Measurements from ENCODE around the gene DEPP1.

DNA sequence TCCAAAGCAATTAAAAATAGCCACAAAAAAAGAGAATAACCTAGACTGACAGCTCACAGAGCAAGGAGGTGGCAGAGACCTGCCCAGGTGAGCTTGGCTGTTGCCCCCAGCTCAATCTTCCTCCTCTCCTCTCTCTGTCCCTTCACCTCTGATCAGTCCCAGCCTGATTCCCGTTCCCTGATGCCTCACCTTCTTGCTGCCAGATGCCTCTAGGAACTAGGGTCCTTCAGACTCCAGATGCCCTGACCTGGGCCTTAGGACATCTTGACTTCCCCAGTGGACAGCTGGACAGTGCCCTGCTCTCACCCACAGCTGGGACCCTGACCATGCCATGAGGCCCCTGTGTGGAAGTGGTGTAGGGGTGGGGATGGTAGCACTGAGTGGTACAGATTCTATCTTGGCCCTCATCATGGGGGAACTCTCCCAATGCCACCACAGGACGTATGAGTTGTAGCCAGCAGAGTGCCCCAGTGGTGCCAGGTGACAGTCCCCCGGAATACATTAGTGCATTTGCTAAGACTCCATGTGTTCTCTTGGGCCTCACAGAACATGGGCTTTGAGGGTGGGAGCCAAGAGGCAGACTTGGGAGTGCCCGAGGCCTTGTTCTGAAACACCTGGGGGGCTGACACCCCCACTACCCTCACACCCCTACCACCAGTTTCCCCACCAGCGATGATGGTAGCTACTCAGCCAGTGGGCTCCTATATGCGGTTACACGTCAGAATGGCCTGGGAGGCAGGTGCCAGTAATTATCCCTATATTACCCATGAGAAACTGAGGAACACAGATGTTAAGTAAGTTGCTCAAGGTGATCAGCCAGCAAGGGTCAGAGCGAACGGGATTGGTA, 2.0 kb downstream of the DEPP1 start:
- no peak for TF ChIP-seq YY1 (IDR thresholded peaks at IDR 0.05; ENCODE audit: insufficient read depth, insufficient read length)
- no peak for TF ChIP-seq ZNF274 (IDR thresholded peaks at IDR 0.05; ENCODE audit: low read depth, low read length)
- TF ChIP-seq SUZ12 (IDR thresholded peaks at IDR 0.05; ENCODE audit: extremely low read depth, insufficient read depth, insufficient read length), result no peak

Measured in NT2/D1 (cell line).